HG03432 (cell line): ENCODE measurements around the gene TSPEAR.

ENCODE experiments used
- ATAC-seq: cut with Tn5 transposase; IDR thresholded peaks from one replicate; pipeline ENCODE4 v1.9.1; 2021; ENCODE audit warnings: mild to moderate bottlenecking, moderate library complexity; ENCODE audit not compliant: unreplicated experiment

Gene TSPEAR

DNA sequence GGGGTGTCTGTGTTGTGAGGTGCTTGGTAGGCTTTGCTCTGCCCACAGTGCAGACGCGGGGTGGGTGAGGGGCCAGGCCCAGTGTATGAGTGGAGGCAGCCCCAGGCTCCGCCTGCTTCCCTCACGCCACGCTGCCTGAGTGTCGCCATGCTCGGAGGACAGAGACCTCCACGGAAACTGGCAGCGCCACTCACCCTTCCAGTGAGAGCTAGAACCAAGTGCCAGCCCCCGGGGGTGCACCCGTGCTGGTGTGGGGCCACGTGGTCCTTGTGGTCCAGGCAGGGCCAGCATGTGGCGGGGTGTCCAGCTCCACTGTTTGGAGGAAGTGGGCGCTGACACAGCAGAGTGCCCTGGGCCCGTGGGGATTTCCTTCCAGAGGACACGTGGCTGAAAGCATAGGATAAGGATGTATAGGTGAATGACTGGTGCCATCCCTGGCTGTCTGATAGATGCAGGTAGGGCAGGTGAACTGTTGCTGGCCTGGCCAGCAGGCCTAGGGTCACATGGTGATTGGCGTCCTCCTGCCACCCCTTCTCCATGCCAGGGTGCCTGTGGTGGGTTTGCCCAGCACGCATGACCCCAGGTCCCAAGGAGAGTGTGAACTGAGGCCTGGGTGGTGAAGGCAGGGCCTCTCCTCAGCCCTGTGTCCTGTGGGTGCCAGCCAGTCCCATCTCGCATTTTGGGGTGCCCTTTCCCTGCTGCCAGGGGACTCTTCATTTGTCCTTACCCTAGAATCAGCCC is 252.2 kb downstream of the TSPEAR start:
- ATAC-seq: no peak

- ATAC-seq: no peak
Measured at GRCh38 chr21:44456915-44457736, 254.2 kb downstream of the TSPEAR start.

- ATAC-seq: no peak
Measured at GRCh38 chr21:44456214-44456914, 255.0 kb downstream of the TSPEAR start.

DNA sequence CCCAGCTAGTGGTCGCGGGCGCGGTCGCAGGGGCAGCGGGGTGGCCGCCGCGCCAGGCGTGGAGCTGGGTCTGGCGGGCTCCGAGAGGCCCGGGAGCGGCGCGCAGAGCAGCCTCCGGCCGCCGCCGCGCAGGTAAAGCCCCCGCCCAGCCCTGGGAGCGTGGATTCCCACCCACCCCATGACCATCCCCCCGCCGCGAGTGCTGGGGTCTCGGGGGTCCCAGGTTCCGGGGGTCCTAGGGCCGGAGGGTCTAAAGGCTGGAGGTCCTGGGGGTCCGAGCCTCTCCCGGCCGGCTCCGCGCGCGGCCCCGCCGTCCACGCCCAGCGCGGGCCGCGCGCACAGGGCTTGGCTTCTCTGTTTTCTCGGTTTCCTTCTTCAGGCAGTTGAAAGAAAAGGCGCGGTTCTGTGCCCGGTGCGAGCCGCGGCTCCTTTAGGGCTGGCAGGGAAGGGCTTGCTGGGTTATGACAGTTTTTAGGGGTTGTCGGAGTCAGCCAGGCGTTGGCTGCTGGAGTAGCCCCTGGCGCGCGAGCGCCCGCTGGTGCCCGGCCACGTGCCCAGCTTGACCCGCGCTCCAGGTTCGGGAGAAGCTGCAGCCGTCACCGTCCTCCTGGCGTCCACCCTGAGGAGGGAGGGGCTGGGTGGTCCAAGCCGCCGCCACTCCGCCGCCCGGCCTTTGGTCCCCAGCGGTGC is 255.7 kb downstream of the TSPEAR start:
- no peak for ATAC-seq

- ATAC-seq: no peak
Measured at GRCh38 chr21:44454747-44455523, 256.4 kb downstream of the TSPEAR start, which contains the start of gene LRRC3. Gene LRRC3, plus strand, starts transcription at chr21:44455510. Its CDS starts 1,135 bp downstream, at chr21:44456645.

DNA sequence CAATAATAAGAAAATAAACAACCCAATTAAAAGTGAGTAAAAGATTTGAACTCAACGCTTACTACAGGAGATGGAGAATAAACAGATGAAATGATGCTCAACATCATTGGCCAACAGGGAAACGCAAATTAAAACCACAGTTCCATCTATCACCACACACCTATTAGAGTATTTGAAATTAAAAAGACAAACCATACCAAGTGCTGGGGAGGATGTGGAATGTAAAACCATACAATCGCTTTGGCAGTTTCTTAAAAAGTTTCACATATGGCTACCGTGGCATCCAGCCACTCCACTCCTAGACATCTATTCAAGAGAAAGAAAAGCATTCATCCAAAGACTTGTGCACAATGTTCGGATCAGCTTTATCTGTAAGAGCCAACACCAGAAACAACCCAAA is 257.3 kb downstream of the TSPEAR start:
- ATAC-seq: no peak

DNA sequence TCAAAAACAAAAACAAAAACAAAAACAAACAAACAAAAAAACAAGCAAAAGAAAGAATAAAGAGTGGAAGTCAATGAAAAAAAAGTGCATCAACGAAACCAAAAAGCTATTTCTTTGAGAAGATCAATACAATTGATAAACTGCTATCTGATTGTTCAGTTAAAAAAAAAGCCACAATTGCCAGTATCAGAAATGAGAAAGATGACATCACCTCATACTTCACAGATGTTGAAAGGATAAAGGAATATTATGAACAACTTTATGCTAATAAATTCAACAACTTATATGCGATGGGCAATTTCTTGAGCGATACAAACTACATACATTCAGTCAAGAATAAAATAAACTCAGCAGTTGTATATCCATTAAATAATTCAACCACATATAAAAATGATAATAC is 258.3 kb downstream of the TSPEAR start:
- ATAC-seq: no peak

DNA sequence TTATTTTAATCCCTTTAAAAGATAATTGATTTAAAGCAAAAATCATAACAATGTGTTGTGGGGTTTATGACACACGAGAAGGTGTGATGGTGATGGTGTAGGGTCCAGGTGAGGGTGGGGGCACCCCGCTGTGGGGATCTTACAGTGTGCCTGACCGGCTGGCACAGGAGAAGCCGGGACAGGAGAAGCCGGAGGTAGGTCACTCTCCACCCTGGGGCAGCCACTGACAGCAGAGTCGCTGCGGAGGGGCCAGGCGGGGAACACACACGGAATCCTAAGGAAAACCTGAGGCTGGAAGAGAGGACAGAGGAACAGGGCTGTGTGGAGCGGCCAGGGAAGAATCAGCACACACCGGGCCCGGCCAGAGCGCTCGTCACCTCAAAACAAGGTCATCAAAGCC is 260.4 kb downstream of the TSPEAR start:
- ATAC-seq: no peak

- no peak for ATAC-seq
Measured at GRCh38 chr21:44450402-44450801, 261.0 kb downstream of the TSPEAR start.

- no peak for ATAC-seq
Measured at GRCh38 chr21:44449473-44450363, 261.7 kb downstream of the TSPEAR start.

GRCh38 chr21:44448651-44449131 is 262.7 kb downstream of the TSPEAR start:
- no peak for ATAC-seq
